GM23248 (cell line): ENCODE measurements around the gene SMIM22.

Source experiments
- EZH2 ChIP-seq: fragments of 200-600 bp; sonication (generic); IDR thresholded peaks from 2 replicates; pipeline ENCODE4 v1.6.1; 2018; ENCODE audit warnings: antibody characterized with exemption, mild to moderate bottlenecking; ENCODE audit not compliant: insufficient read depth, poor library complexity, severe bottlenecking
- EZH2phosphoT487 ChIP-seq: fragments of 200-600 bp; sonication (generic); IDR thresholded peaks from 2 replicates; pipeline ENCODE4 v1.6.1; 2018; ENCODE audit warnings: antibody characterized with exemption, moderate library complexity, mild to moderate bottlenecking, low read depth; ENCODE audit not compliant: insufficient read depth

GRCh38 chr16:4746991-4747574 lies 48.1 kb upstream of the SMIM22 start:
- no peak for TF ChIP-seq EZH2phosphoT487
- no peak for TF ChIP-seq EZH2
